Glutamatergic neuron (in vitro differentiated cells): ENCODE data around the gene HOMER2. TPM values are rescaled to one million over a fixed set of nuclear protein-coding genes. Genes with fewer than 3 reads are reported as not detected.

Experiments
- DNase-seq: peaks from one replicate; pipeline ENCODE4 v3.0.0; 2022
- H3K27ac Mint-ChIP-seq: one replicate; pipeline ENCODE4 v1.8.0; 2020; ENCODE audit warnings: mild to moderate bottlenecking, mixed read lengths, inconsistent platforms; ENCODE audit not compliant: unreplicated experiment
- H3K27me3 Mint-ChIP-seq: one replicate; pipeline ENCODE4 v1.8.0; 2020; ENCODE audit warnings: mild to moderate bottlenecking, moderate library complexity, mixed read lengths, inconsistent platforms; ENCODE audit not compliant: unreplicated experiment
- H3K36me3 Mint-ChIP-seq: one replicate; pipeline ENCODE4 v1.8.0; 2020; ENCODE audit warnings: mild to moderate bottlenecking, mixed read lengths, inconsistent platforms; ENCODE audit not compliant: unreplicated experiment
- H3K4me1 Mint-ChIP-seq: one replicate; pipeline ENCODE4 v1.8.0; 2020; ENCODE audit warnings: mild to moderate bottlenecking, low read depth, mixed read lengths, inconsistent platforms; ENCODE audit not compliant: unreplicated experiment
- H3K4me3 Mint-ChIP-seq: one replicate; pipeline ENCODE4 v1.8.0; 2020; ENCODE audit warnings: mild to moderate bottlenecking, mixed read lengths, inconsistent platforms; ENCODE audit not compliant: unreplicated experiment
- H3K9me3 Mint-ChIP-seq: one replicate; pipeline ENCODE4 v1.8.0; 2020; ENCODE audit warnings: mild to moderate bottlenecking, moderate library complexity, mixed read lengths, inconsistent platforms; ENCODE audit not compliant: unreplicated experiment
- total RNA-seq: library from RNA; stranded (reverse); fragmentation: NEBNext Ultra II Directional; extraction: Animal tissue kit (Norgen Biotek cat#: 25700); gene quantifications from one replicate; pipeline ENCODE4 v1.2.1, GENCODE V29; 2021; ENCODE audit not compliant: unreplicated experiment
- TF ChIP-seq, protein P1 (sequence below): fragments of 200-600 bp; sonication (generic); IDR thresholded peaks from one replicate; pipeline ENCODE4 v1.5.0; 2021; ENCODE audit not compliant: partially characterized antibody, unreplicated experiment

The HOMER2 gene
- total RNA-seq, 1 donor from 2014 or later = 32.6 TPM

DNA sequence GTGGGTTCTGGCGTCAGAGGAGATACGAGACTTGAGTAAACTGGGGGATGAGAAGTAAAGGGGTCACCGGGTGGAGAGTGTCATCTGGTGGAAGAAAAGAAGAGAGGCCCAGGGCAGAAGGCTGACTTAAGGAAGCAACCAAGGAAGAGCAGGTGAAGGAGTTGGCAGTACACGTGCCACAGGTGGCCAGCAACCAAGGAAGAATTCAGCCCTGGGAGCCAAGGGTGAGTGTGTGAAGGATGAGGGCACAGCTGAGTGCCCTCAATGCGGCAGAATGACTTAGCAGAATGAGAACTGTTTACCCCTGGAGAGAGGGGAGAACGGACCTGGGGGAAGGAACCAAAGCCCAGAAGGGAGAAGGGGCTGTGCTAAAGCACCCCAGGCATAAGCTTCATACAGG, 71.8 kb downstream of the HOMER2 start:
- Mint-ChIP-seq H3K27me3 (peaks cover 2% of the 10 kb centered on the region), H3K36me3 (no peaks in the 10 kb centered on the region), H3K4me1 (peaks cover 2% of the 10 kb centered on the region), H3K27ac (no peak overlapping the region), H3K9me3 (peaks cover 2% of the 10 kb centered on the region), H3K4me3 (no peak overlapping the region)
- DNase-seq = no peak
- TF ChIP-seq, protein P1, sequence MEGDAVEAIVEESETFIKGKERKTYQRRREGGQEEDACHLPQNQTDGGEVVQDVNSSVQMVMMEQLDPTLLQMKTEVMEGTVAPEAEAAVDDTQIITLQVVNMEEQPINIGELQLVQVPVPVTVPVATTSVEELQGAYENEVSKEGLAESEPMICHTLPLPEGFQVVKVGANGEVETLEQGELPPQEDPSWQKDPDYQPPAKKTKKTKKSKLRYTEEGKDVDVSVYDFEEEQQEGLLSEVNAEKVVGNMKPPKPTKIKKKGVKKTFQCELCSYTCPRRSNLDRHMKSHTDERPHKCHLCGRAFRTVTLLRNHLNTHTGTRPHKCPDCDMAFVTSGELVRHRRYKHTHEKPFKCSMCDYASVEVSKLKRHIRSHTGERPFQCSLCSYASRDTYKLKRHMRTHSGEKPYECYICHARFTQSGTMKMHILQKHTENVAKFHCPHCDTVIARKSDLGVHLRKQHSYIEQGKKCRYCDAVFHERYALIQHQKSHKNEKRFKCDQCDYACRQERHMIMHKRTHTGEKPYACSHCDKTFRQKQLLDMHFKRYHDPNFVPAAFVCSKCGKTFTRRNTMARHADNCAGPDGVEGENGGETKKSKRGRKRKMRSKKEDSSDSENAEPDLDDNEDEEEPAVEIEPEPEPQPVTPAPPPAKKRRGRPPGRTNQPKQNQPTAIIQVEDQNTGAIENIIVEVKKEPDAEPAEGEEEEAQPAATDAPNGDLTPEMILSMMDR = no peak

GRCh38 chr15:82878325-82878724, 74.2 kb downstream of the HOMER2 start:
- Mint-ChIP-seq H3K27ac (no peak overlapping the region), H3K27me3 (peaks cover 2% of the 10 kb centered on the region), H3K36me3 (no peaks in the 10 kb centered on the region), H3K4me1 (peaks cover 2% of the 10 kb centered on the region), H3K9me3 (peaks cover 2% of the 10 kb centered on the region), H3K4me3 (no peak overlapping the region)
- no peak for DNase-seq
- TF ChIP-seq, protein P1 = no peak

GRCh38 chr15:82877825-82878224, 74.7 kb downstream of the HOMER2 start:
- Mint-ChIP-seq H3K27ac (no peak overlapping the region), H3K4me3 (no peak overlapping the region), H3K9me3 (peaks cover 2% of the 10 kb centered on the region), H3K36me3 (no peaks in the 10 kb centered on the region), H3K4me1 (peaks cover 2% of the 10 kb centered on the region), H3K27me3 (peaks cover 2% of the 10 kb centered on the region)
- TF ChIP-seq, protein P1 = no peak
- no peak for DNase-seq

DNA sequence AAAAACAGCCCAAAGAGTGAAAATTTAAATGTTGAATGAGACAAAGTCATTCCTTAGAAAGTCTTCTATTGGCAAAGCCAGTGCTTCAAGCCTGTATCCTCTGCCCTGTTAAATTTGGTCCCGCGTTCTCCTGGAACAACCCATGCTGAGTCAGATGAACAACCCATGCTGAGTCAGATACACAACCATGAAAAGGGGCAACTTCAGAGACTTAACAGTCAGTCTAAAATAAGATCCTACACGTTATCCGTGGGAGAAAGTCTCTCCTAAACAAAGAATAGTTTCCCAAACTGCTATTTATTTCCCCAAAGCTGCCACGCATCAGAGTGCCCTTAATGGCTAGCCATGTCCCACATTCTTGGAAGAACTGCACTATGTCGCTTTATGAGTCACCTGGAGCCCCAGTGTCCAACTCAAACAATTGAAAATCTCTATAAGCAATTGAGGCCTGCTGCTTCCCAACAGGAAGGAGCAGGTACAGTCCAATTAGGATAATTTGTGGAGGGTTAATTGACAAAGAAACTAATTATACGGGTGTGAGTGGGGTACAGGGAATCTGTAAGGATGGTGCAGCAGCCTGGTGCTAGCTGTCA, 77.0 kb downstream of the HOMER2 start:
- Mint-ChIP-seq H3K27ac (no peak overlapping the region), H3K4me1 (peaks cover 2% of the 10 kb centered on the region), H3K4me3 (no peak overlapping the region), H3K9me3 (peaks cover 2% of the 10 kb centered on the region), H3K36me3 (no peaks in the 10 kb centered on the region), H3K27me3 (no peaks in the 10 kb centered on the region)
- TF ChIP-seq, protein P1 = no peak
- DNase-seq = no peak

DNA sequence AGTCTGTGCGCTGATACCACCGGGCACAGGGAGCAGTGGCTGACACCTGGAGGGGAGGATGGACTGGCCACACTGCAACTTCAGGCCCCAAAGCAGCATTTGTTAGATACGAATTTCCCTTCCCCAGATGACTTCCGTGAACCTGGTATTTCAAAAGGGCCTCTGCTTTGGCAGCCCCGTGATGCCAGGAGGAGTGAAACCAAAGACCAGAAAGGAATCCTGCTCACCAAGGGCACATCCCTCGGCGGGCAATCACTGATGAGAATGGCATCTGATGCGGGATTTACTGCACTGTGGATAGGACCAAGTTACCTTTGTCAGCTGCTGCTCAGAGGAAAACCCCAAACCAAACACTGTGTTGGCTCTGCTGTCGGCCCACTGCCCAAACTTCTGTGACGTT, 77.6 kb downstream of the HOMER2 start:
- Mint-ChIP-seq H3K27me3 (no peaks in the 10 kb centered on the region), H3K27ac (no peak overlapping the region), H3K4me3 (no peak overlapping the region), H3K36me3 (no peaks in the 10 kb centered on the region), H3K4me1 (no peaks in the 10 kb centered on the region), H3K9me3 (peaks cover 2% of the 10 kb centered on the region)
- no peak for DNase-seq
- TF ChIP-seq, protein P1 = no peak
